ENCODE results near the gene VRK3.

DNA sequence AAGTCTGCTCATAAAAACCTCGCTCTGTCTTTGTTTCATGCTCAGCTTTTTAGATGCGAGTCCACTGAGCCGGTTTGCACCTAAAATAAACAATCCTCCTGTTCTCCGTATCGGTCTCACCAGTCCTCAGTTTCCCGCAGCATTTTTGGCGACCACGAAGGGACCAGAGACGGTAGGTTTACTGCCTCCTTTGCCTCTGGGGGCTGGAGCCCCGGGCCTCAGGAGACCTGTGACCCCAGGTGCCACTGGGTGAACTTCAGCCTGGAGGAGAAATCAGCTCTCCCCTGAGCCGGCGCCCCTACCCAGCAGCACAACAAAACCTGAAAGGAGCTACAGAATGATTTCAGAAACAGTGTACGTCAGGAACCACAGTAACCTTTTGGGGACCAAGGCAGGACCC is 72.3 kb downstream of the VRK3 start:
- TF ChIP-seq, protein P1, sequence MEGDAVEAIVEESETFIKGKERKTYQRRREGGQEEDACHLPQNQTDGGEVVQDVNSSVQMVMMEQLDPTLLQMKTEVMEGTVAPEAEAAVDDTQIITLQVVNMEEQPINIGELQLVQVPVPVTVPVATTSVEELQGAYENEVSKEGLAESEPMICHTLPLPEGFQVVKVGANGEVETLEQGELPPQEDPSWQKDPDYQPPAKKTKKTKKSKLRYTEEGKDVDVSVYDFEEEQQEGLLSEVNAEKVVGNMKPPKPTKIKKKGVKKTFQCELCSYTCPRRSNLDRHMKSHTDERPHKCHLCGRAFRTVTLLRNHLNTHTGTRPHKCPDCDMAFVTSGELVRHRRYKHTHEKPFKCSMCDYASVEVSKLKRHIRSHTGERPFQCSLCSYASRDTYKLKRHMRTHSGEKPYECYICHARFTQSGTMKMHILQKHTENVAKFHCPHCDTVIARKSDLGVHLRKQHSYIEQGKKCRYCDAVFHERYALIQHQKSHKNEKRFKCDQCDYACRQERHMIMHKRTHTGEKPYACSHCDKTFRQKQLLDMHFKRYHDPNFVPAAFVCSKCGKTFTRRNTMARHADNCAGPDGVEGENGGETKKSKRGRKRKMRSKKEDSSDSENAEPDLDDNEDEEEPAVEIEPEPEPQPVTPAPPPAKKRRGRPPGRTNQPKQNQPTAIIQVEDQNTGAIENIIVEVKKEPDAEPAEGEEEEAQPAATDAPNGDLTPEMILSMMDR (conservative IDR thresholded peaks at IDR 0.05), result no peak
- no peak for TF ChIP-seq EZH2 (IDR thresholded peaks at IDR 0.05; ENCODE audit: low read depth)

All from PC-9 (cell line).